SK-N-MC (cell line): ENCODE measurements around the gene ZBTB2.

Experiments used
- EZH2 ChIP-seq: fragments of 200-600 bp; sonication (generic); IDR thresholded peaks from one replicate; pipeline ENCODE4 v1.6.1; 2017; ENCODE audit warnings: antibody characterized with exemption
- POLR2AphosphoS5 ChIP-seq: IDR thresholded peaks from 2 replicates; pipeline ENCODE4 v1.6.1; 2012; ENCODE audit warnings: mild to moderate bottlenecking, low read depth, low read length, borderline replicate concordance

DNA sequence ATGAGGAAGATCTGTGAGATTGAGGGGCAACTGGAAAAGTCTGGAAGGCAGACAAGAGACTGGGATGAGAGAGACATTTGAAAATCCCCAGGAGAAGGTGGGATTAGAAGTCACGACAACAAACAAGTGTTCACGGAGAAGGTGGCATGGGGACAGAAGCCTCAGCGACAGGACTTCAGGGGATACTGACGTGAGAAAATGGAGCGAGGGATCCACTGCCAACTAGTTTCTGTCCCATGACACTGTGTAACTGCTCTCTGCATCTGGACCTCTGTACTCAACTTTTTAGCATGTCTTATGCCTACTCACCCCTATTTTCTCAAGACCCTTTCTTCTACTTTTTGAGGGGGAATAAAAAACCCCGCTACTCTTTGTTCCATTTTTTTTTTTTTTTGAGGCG, 18.3 kb upstream of the ZBTB2 start:
- TF ChIP-seq EZH2 (no peak), POLR2AphosphoS5 (0 out of 2 replicates have a peak, but pooled peaks have one; percentile 11)
